ENCODE measurements around the gene PAPPA2.

PAPPA2 gene

DNA sequence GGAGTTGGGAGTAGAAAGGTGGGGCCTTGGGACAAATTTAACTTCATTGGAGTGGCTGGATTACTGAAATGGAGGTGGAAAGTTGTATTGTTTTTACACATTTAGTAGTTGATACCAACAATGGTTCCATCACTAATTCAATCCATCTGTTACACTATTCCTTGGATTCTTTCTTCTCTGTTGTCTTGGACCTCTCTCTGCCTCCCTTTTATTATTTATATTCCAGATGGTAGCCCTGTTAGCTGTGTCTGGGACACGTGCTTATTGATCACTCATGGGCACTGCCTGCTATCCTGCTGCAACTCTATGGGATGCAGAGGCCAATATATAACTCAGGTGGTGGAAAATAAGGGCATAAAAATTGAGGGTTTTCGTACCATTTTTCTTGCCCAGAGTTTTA is 346.3 kb downstream of the PAPPA2 start:
- no peak for FAIRE-seq
- TF ChIP-seq, protein P1, sequence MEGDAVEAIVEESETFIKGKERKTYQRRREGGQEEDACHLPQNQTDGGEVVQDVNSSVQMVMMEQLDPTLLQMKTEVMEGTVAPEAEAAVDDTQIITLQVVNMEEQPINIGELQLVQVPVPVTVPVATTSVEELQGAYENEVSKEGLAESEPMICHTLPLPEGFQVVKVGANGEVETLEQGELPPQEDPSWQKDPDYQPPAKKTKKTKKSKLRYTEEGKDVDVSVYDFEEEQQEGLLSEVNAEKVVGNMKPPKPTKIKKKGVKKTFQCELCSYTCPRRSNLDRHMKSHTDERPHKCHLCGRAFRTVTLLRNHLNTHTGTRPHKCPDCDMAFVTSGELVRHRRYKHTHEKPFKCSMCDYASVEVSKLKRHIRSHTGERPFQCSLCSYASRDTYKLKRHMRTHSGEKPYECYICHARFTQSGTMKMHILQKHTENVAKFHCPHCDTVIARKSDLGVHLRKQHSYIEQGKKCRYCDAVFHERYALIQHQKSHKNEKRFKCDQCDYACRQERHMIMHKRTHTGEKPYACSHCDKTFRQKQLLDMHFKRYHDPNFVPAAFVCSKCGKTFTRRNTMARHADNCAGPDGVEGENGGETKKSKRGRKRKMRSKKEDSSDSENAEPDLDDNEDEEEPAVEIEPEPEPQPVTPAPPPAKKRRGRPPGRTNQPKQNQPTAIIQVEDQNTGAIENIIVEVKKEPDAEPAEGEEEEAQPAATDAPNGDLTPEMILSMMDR (IDR thresholded peaks at IDR 0.05; ENCODE audit: insufficient read depth, missing control alignments): no peak
- no peak for DNase-seq (ENCODE audit: insufficient read length, low spot score)

DNA sequence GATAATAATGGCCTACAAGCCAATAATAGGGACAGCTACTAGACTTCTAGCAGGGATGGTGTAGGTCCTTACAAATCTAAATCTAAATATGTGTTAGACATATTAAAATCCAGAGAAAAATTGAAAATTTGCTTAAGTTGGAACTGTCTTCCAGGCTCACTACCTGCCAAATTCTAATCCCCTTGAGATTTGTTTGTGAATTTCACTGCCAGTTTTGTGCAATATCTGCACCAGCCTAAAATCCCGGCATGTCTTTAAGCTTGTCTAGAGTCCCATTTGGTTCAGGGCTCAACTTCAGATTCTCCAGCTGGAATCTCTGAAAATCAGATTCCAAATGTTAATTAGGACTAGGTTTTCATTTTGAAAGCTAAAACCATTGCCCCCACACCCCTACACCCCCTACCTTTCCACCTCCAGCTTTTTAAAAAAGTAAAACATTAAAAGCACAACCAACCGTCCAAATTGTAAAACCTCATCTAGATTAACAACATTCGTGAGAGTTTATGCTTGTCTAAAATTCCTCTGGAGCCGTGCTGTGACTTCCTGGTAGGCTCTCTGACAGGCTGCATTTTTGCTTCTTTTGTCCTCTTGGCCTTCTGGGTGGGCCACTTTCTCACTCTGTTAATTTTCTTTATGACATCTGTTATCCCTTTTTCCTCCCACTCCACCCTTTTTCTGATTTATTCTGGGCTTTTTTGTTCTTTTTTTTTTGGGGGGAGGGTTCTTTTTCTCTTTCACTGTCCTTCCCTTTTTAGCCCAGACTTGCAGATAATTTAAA is 348.7 kb downstream of the PAPPA2 start:
- no peak for FAIRE-seq
- DNase-seq (ENCODE audit: insufficient read length, low spot score): no peak
- TF ChIP-seq, protein P1 (IDR thresholded peaks at IDR 0.05; ENCODE audit: insufficient read depth, missing control alignments): no peak

GRCh38 chr1:176815621-176816020 is 352.6 kb downstream of the PAPPA2 start:
- TF ChIP-seq, protein P1 (IDR thresholded peaks at IDR 0.05; ENCODE audit: insufficient read depth, missing control alignments): no peak
- DNase-seq (ENCODE audit: insufficient read length, low spot score): no peak
- FAIRE-seq: no peak

DNA sequence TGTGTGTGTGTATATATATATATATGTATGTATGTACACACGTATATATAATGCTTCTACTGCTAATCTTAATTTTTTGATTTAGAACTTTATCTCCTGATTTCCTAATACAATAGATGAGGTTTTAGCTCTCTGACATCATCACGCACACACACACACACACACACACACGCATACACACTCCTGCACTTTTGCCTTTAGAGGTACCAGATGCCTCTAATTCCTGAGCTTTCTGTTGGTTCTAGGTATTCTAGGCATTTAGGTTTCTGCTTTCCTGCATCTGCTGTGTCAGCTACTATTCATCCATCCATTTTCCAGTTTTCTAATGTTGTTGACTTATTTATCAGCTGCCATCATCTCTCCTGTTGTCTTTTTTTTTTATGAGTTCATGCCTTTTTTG is 353.3 kb downstream of the PAPPA2 start:
- no peak for FAIRE-seq
- TF ChIP-seq, protein P1 (IDR thresholded peaks at IDR 0.05; ENCODE audit: insufficient read depth, missing control alignments): no peak
- no peak for DNase-seq (ENCODE audit: insufficient read length, low spot score)

DNA sequence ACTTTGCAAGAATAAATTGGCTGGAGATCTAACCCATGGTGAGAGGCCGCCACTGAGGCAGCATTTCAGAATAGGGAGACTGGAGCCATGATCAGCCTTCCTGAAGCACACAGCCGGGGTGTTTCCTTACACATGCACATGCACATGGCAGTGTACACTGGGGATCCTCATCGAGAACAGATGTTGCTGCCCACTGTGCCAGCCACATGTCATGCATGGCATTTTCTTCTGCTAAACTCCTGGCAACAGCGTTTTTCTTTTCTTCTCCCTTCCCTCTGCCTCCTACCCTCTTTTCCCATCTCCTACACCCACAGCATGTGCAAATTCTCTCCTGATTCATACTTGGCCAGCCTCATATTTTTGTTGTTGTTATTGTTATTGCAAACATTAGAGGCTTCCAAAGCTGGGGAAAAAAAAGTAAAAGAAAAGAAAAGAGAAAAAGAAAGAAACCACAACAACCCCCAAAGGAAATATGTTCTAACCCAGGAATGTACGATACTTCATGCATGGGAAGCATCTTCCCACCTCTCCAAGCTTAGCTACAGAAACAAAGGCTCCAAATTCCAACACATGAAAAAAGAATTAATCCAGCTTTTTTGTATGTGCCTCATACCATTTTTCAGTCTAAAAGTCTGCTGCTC is 357.5 kb downstream of the PAPPA2 start:
- peak; percentile 71 for FAIRE-seq
- TF ChIP-seq, protein P1 (IDR thresholded peaks at IDR 0.05; ENCODE audit: insufficient read depth, missing control alignments): no peak
- no peak for DNase-seq (ENCODE audit: insufficient read length, low spot score)

- FAIRE-seq (peak; percentile 99), DNase-seq (ENCODE audit: insufficient read length, low spot score) (peak; percentile 23)
- TF ChIP-seq, protein P1 (IDR thresholded peaks at IDR 0.05; ENCODE audit: insufficient read depth, missing control alignments): no peak
Measured at GRCh38 chr1:176826265-176826664, 363.3 kb downstream of the PAPPA2 start.

DNA sequence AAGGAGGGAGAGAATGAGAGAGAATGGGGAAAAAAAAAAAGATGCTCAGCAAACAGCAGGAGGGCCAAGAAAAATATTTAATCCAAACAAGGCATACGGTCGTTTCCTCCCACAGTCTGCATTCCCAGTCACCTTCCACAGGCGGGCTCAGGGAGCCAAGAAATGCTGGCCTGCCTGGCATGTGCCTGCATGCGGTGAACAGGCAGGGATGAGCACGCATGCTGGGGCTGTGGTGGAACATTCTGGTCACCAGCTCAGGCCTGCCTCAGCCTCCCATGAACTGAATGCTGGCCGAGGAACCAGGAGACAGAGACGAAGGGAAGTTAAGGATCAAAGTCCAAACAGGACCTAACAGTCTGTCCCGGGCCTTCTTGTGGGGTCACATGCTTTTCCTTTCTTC is 366.3 kb downstream of the PAPPA2 start:
- no peak for DNase-seq (ENCODE audit: insufficient read length, low spot score)
- TF ChIP-seq, protein P1 (IDR thresholded peaks at IDR 0.05; ENCODE audit: insufficient read depth, missing control alignments): no peak
- no peak for FAIRE-seq

All from D721Med (cell line).